ENCODE data around the gene PLEKHA6.

GRCh38 chr1:204251926-204252689, 107.6 kb downstream of the PLEKHA6 start:
- TF ChIP-seq CTCF (conservative IDR thresholded peaks at IDR 0.05; ENCODE audit: low read depth in 2 of 2): no peak
- no peak for TF ChIP-seq REST (IDR thresholded peaks at IDR 0.05; ENCODE audit: unreplicated experiment)
- TF ChIP-seq EZH2phosphoT487 (IDR thresholded peaks at IDR 0.05; ENCODE audit: unreplicated experiment): no peak
- TF ChIP-seq POLR2AphosphoS5 (IDR thresholded peaks at IDR 0.05; ENCODE audit: low read depth): no peak
- no peak for TF ChIP-seq CREB1 (CRISPR knock-in tag; IDR thresholded peaks at IDR 0.05; ENCODE audit: low read depth)
- no peak for TF ChIP-seq ETS1 (IDR thresholded peaks at IDR 0.05)
- no peak for TF ChIP-seq EZH2 (IDR thresholded peaks at IDR 0.05; ENCODE audit: low read depth, unreplicated experiment)
- TF ChIP-seq JUNB (IDR thresholded peaks at IDR 0.05; ENCODE audit: unreplicated experiment): no peak
- TF ChIP-seq ZNF114 (CRISPR knock-in tag; IDR thresholded peaks at IDR 0.05): no peak
- TF ChIP-seq ZNF331 (CRISPR knock-in tag; IDR thresholded peaks at IDR 0.05; ENCODE audit: low read depth): no peak
- no peak for TF ChIP-seq STAT1 (IDR thresholded peaks at IDR 0.05; ENCODE audit: unreplicated experiment)
- TF ChIP-seq NANOG (IDR thresholded peaks at IDR 0.05; ENCODE audit: borderline replicate concordance): no peak

All from GM23338 (cell line).